Mesenchymal stem cell (in vitro differentiated cells and primary cell): ENCODE results near the gene ABLIM2.

Experiments
- DNase-seq: peaks from one replicate; pipeline ENCODE4 v3.0.0-alpha.2; 2013
- H2AFZ ChIP-seq: one replicate; pipeline ENCODE4 v1.6.1; 2013; ENCODE audit warnings: low read depth, mild to moderate bottlenecking, control low read depth, inconsistent platforms, low read length, moderate library complexity
- H2AK5ac ChIP-seq: 2 replicates; pipeline ENCODE4 v1.6.1; 2013; ENCODE audit warnings: low read length, moderate library complexity, mild to moderate bottlenecking, inconsistent platforms; ENCODE audit not compliant: severe bottlenecking
- H2BK120ac ChIP-seq: one replicate; pipeline ENCODE4 v1.6.1; 2013; ENCODE audit warnings: low read depth, mild to moderate bottlenecking, inconsistent platforms, low read length, moderate library complexity
- H2BK12ac ChIP-seq, 2 experiments: one replicate each; pipeline ENCODE4 v1.6.1; 2013; ENCODE audit warnings: inconsistent platforms in 2 of 2, low read length in 2 of 2, mild to moderate bottlenecking in 2 of 2, moderate library complexity in 2 of 2, control low read depth in 1 of 2
- H2BK15ac ChIP-seq: one replicate; pipeline ENCODE4 v1.6.1; 2013; ENCODE audit warnings: mild to moderate bottlenecking, low read depth, inconsistent platforms; ENCODE audit not compliant: poor library complexity, severe bottlenecking
- H2BK5ac ChIP-seq: 2 replicates; pipeline ENCODE4 v1.6.1; 2013; ENCODE audit warnings: low read depth, mild to moderate bottlenecking, low read length, control low read depth, inconsistent platforms; ENCODE audit not compliant: poor library complexity, severe bottlenecking
- H3K14ac ChIP-seq, 2 experiments: one replicate each; pipeline ENCODE4 v1.6.1; 2013; ENCODE audit warnings: inconsistent platforms in 2 of 2, low read length in 2 of 2, control low read depth in 1 of 2, mild to moderate bottlenecking in 1 of 2, moderate library complexity in 1 of 2
- H3K18ac ChIP-seq, 2 experiments: one replicate each; pipeline ENCODE4 v1.6.1; 2013; ENCODE audit warnings: inconsistent platforms in 2 of 2, low read length in 2 of 2, control low read depth in 1 of 2, low read depth in 1 of 2, mild to moderate bottlenecking in 1 of 2
- H3K23ac ChIP-seq, 2 experiments: one replicate each; pipeline ENCODE4 v1.6.1; 2013; ENCODE audit warnings: inconsistent platforms in 2 of 2, low read length in 2 of 2, mild to moderate bottlenecking in 2 of 2, moderate library complexity in 2 of 2, control low read depth in 1 of 2
- H3K27ac ChIP-seq: 2 replicates; pipeline ENCODE4 v1.5.1; 2013; ENCODE audit warnings: mild to moderate bottlenecking, moderate library complexity, low read length, control low read depth, inconsistent platforms; ENCODE audit not compliant: poor library complexity, severe bottlenecking
- H3K27me3 ChIP-seq, 2 experiments: 2 replicates each; pipeline versions ENCODE4 v1.6.1 to v1.7.0; 2013; ENCODE audit warnings: low read length in 2 of 2, mild to moderate bottlenecking in 2 of 2, moderate library complexity in 2 of 2, control low read depth in 1 of 2, inconsistent platforms in 1 of 2; ENCODE audit not compliant: control insufficient read depth in 1 of 2, insufficient read depth in 1 of 2
- H3K36me3 ChIP-seq, 2 experiments: 2 replicates each; pipeline versions ENCODE4 v1.6.1 to v1.7.0; 2013; ENCODE audit warnings: low read length in 2 of 2, control low read depth in 1 of 2, inconsistent platforms in 1 of 2, low read depth in 1 of 2, mild to moderate bottlenecking in 1 of 2; ENCODE audit not compliant: insufficient read depth in 2 of 2, control insufficient read depth in 1 of 2
- H3K4ac ChIP-seq, 2 experiments: one replicate each; pipeline ENCODE4 v1.6.1; 2013; ENCODE audit warnings: inconsistent platforms in 2 of 2, low read length in 2 of 2, mild to moderate bottlenecking in 2 of 2, moderate library complexity in 2 of 2, control low read depth in 1 of 2, low read depth in 1 of 2
- H3K4me1 ChIP-seq: 2 replicates; pipeline ENCODE4 v1.6.1; 2013; ENCODE audit warnings: low read depth, low read length, control low read depth; ENCODE audit not compliant: control insufficient read depth, insufficient read depth
- H3K4me2 ChIP-seq: 2 replicates; pipeline ENCODE4 v1.6.1; 2013; ENCODE audit warnings: low read length, mild to moderate bottlenecking, inconsistent platforms; ENCODE audit not compliant: poor library complexity, severe bottlenecking
- H3K4me3 ChIP-seq, 2 experiments: 2 replicates each; pipeline versions ENCODE4 v1.5.1 to v1.7.0; 2013; ENCODE audit warnings: low read length in 2 of 2, mild to moderate bottlenecking in 2 of 2, control low read depth in 1 of 2, low read depth in 1 of 2; ENCODE audit not compliant: insufficient read depth in 1 of 2
- H3K79me1 ChIP-seq: replicated peaks from 2 replicates; pipeline ENCODE4 v1.6.1; 2013; ENCODE audit warnings: mild to moderate bottlenecking, control low read depth, low read length, inconsistent platforms; ENCODE audit not compliant: poor library complexity, severe bottlenecking
- H3K9ac ChIP-seq: 2 replicates; pipeline ENCODE4 v1.7.0; 2013; ENCODE audit warnings: mild to moderate bottlenecking, low read length, moderate library complexity
- H3K9me3 ChIP-seq: 2 replicates; pipeline ENCODE4 v1.7.0; 2013; ENCODE audit warnings: mild to moderate bottlenecking, low read length; ENCODE audit not compliant: control insufficient read depth
- H4K8ac ChIP-seq: one replicate; pipeline ENCODE4 v1.6.1; 2013; ENCODE audit warnings: inconsistent platforms, mild to moderate bottlenecking, low read length, moderate library complexity
- H4K91ac ChIP-seq: one replicate; pipeline ENCODE4 v1.6.1; 2013; ENCODE audit warnings: mild to moderate bottlenecking, low read length, inconsistent platforms
- WGBS: methylation state at CpG from one replicate; pipeline ENCODE4 v1.1.7; 2013; ENCODE audit warnings: mixed read lengths; 5-methylcytosine and 5-hydroxymethylcytosine counted together

ABLIM2 gene

GRCh38 chr4:8095956-8096689, 62.5 kb downstream of the ABLIM2 start:
- 83% methylated on average over 19 of the region's 21 CpGs for WGBS
- Histone ChIP-seq H2BK15ac (no peak overlapping the region), H3K79me1 (no peaks in the 10 kb centered on the region), H4K91ac (no peak overlapping the region), H3K23ac (no peak overlapping the region), H3K4me3 (no peak overlapping the region), H3K18ac (no peak overlapping the region), H3K36me3 (no peaks in the 10 kb centered on the region), H3K9ac (no peak overlapping the region), H2AK5ac (no peak overlapping the region), H3K4ac (no peak overlapping the region), H2BK5ac (no peak overlapping the region), H4K8ac (no peak overlapping the region), H3K4me1 (peaks cover 3% of the 10 kb centered on the region), H3K4me2 (no peak overlapping the region), H2BK12ac (no peak overlapping the region), H2BK120ac (no peak overlapping the region), H3K27me3 (peaks cover 14 to 30% of the 10 kb centered on the region in 2 experiments), H2AFZ (no peak overlapping the region), H3K9me3 (peaks cover 36% of the 10 kb centered on the region), H3K14ac (no peak overlapping the region), H3K27ac (no peak overlapping the region)
- no peak for DNase-seq

- Histone ChIP-seq H3K23ac (no peak overlapping the region), H3K36me3 (no peaks in the 10 kb centered on the region), H4K91ac (no peak overlapping the region), H3K4me3 (no peak overlapping the region), H3K9me3 (peaks cover 36% of the 10 kb centered on the region), H2BK15ac (no peak overlapping the region), H3K18ac (no peak overlapping the region), H3K14ac (no peak overlapping the region), H2AFZ (no peak overlapping the region), H4K8ac (no peak overlapping the region), H2BK12ac (no peak overlapping the region), H2BK5ac (no peak overlapping the region), H3K4ac (no peak overlapping the region), H3K27me3 (peaks cover 4 to 17% of the 10 kb centered on the region in 2 experiments), H3K79me1 (no peaks in the 10 kb centered on the region), H2BK120ac (no peak overlapping the region), H3K27ac (no peak overlapping the region), H2AK5ac (no peak overlapping the region), H3K4me1 (no peaks in the 10 kb centered on the region), H3K4me2 (no peak overlapping the region), H3K9ac (no peak overlapping the region)
- 92% methylated on average over 2 of the region's 2 CpGs for WGBS
- no peak for DNase-seq
These were observed 64.9 kb downstream of the ABLIM2 start for GRCh38 chr4:8093587-8094274.

- Histone ChIP-seq H2BK12ac (no peak overlapping the region), H3K4me2 (no peak overlapping the region)
These were observed 66.3 kb downstream of the ABLIM2 start for GRCh38 chr4:8092282-8092681.

GRCh38 chr4:8090744-8091301, 67.8 kb downstream of the ABLIM2 start:
- no peaks in the 10 kb centered on the region for H3K36me3 ChIP-seq
- H3K79me1 ChIP-seq, result no peaks in the 10 kb centered on the region
- no peak overlapping the region for H3K27ac ChIP-seq
- 86% methylated on average over 11 of the region's 12 CpGs for WGBS
- H2BK5ac ChIP-seq, result no peak overlapping the region
- H3K14ac ChIP-seq, result no peak overlapping the region
- no peak overlapping the region for H3K18ac ChIP-seq
- H3K9ac ChIP-seq, result no peak overlapping the region
- H2BK15ac ChIP-seq, result no peak overlapping the region
- no peak overlapping the region for H4K8ac ChIP-seq
- H2AFZ ChIP-seq, result no peak overlapping the region
- H2BK120ac ChIP-seq, result no peak overlapping the region
- H3K4me1 ChIP-seq, result no peaks in the 10 kb centered on the region
- no peak overlapping the region for H2BK12ac ChIP-seq
- no peak overlapping the region for H2AK5ac ChIP-seq
- peaks cover 10 to 17% of the 10 kb centered on the region in 2 experiments for H3K27me3 ChIP-seq
- no peak for DNase-seq
- no peak overlapping the region for H3K4me3 ChIP-seq
- no peak overlapping the region for H4K91ac ChIP-seq
- peaks cover 30% of the 10 kb centered on the region for H3K9me3 ChIP-seq
- H3K4me2 ChIP-seq, result no peak overlapping the region
- no peak overlapping the region for H3K4ac ChIP-seq
- H3K23ac ChIP-seq, result no peak overlapping the region

More at GRCh38 chr4:8092282-8092681, 66.3 kb downstream of the ABLIM2 start:
- Histone ChIP-seq H4K8ac (no peak overlapping the region), H3K23ac (no peak overlapping the region), H2BK120ac (no peak overlapping the region), H3K27ac (no peak overlapping the region), H3K18ac (no peak overlapping the region), H2AFZ (no peak overlapping the region), H2AK5ac (no peak overlapping the region), H3K9ac (no peak overlapping the region), H3K4ac (no peak overlapping the region), H3K4me3 (no peak overlapping the region), H3K79me1 (no peaks in the 10 kb centered on the region), H3K9me3 (peaks cover 36% of the 10 kb centered on the region), H3K4me1 (no peaks in the 10 kb centered on the region), H3K36me3 (no peaks in the 10 kb centered on the region), H3K14ac (no peak overlapping the region), H3K27me3 (peaks cover 8 to 15% of the 10 kb centered on the region in 2 experiments), H2BK15ac (no peak overlapping the region), H2BK5ac (no peak overlapping the region), H4K91ac (no peak overlapping the region)
- no peak for DNase-seq
- 100% methylated on average over 1 of the region's 2 CpGs for WGBS
